Astrocyte of the spinal cord (primary cell): Measurements from ENCODE around the gene ADAMTS2.

Experiments
- DNase-seq: peaks from one replicate; pipeline ENCODE4 v3.0.0; 2011; ENCODE audit warnings: low read depth, low spot score
- H3K4me3 ChIP-seq: 2 replicates; pipeline ENCODE4 v1.5.1; 2011; ENCODE audit warnings: low read depth, mild to moderate bottlenecking, low read length, moderate library complexity
- in situ Hi-C: cut with HindIII; loops from 2 replicates; pipeline ENCODE4 v1.10.0; 2017; ENCODE audit warnings: low sequenced_read_pairs
- TF ChIP-seq, protein P1 (sequence below): IDR thresholded peaks from 2 replicates; pipeline ENCODE4 v1.5.1; 2012; ENCODE audit warnings: low read depth, mild to moderate bottlenecking, low read length, inconsistent platforms

Gene ADAMTS2

DNA sequence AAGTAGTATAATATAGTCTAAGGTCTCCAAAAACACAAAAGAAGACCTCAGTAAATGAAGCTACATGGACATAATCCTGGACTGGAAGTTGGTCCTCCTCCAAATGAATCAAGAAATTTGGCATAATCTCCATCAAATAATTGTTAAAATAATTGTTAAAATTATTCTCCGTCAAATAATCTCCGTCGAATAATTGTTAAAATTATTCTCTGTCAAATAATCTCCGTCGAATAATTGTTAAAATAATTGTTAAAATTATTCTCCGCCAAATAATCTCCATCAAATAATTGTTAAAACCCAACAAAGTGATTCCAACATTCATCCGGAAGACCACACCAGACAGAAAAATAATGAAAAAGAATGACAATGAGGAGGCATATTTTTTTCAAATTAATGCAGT, 130.6 kb downstream of the ADAMTS2 start:
- no peak for DNase-seq
- H3K4me3 ChIP-seq, result no peak overlapping the region
- TF ChIP-seq, protein P1, sequence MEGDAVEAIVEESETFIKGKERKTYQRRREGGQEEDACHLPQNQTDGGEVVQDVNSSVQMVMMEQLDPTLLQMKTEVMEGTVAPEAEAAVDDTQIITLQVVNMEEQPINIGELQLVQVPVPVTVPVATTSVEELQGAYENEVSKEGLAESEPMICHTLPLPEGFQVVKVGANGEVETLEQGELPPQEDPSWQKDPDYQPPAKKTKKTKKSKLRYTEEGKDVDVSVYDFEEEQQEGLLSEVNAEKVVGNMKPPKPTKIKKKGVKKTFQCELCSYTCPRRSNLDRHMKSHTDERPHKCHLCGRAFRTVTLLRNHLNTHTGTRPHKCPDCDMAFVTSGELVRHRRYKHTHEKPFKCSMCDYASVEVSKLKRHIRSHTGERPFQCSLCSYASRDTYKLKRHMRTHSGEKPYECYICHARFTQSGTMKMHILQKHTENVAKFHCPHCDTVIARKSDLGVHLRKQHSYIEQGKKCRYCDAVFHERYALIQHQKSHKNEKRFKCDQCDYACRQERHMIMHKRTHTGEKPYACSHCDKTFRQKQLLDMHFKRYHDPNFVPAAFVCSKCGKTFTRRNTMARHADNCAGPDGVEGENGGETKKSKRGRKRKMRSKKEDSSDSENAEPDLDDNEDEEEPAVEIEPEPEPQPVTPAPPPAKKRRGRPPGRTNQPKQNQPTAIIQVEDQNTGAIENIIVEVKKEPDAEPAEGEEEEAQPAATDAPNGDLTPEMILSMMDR, result no peak
- in situ Hi-C loops, result no loop called here

DNA sequence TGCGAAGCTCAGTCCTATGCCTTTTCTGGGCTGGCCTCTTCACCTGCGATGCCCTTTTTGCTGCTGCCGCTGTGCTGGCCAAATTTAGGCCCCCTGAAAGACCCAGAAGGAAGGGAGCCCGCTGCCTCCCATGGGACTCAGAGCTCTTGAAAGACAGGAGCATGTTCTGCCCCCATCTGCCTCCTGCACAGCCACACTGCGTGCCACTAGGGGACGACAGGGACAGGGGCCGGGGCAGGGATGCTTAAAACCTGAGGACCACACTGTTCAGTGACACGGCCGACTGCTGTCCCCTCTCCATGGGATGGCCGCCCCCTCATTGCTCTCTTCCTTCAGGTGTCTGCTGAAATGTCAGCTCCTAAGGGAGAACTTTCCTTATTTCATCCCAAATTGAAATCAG, 132.4 kb downstream of the ADAMTS2 start:
- in situ Hi-C loops, result no loop called here
- no peak for DNase-seq
- TF ChIP-seq, protein P1, result peak; percentile 38
- no peak overlapping the region for H3K4me3 ChIP-seq

DNA sequence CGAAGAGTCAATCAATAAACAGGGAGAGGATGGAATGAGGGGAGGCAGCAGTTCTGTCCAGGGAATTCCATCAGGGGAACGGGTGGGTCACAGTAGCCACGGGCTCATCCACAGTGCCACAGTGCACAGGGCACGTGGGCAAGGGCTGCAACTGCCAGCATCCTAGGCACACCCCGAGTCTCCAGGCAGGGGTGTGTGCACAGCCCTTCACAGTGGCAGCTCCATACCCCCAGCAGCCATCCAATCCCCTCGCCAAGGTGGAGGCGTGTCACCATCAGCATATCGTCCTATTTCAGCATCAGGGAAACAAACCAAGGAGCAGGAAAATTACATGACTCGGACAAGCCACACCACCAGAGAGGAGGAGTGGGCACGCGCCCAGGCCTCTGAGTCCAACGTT, 133.6 kb downstream of the ADAMTS2 start:
- in situ Hi-C loops, result no loop called here
- TF ChIP-seq, protein P1, result no peak
- no peak overlapping the region for H3K4me3 ChIP-seq
- DNase-seq, result no peak

DNA sequence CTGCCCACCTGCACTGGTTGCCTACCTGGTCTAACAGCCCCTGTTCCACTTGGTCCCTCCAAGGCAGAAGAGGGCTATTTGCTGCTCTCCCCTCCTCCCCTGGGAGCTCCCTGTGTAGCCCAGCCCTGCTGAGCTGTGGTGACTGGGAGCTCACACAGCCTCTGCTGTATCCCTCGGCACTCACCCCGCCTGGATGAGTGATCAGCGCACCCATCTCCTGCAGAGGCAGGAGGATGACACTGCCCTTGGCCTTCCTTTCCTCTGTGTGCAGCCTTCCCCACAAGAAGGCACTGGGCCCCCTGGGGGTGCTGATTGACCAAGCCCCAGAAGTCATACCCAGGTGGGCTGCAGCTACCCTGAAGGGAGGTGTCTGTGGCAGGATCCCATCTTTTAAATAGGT, 134.2 kb downstream of the ADAMTS2 start:
- TF ChIP-seq, protein P1, result no peak
- H3K4me3 ChIP-seq, result no peak overlapping the region
- in situ Hi-C loops, result no loop called here
- no peak for DNase-seq

DNA sequence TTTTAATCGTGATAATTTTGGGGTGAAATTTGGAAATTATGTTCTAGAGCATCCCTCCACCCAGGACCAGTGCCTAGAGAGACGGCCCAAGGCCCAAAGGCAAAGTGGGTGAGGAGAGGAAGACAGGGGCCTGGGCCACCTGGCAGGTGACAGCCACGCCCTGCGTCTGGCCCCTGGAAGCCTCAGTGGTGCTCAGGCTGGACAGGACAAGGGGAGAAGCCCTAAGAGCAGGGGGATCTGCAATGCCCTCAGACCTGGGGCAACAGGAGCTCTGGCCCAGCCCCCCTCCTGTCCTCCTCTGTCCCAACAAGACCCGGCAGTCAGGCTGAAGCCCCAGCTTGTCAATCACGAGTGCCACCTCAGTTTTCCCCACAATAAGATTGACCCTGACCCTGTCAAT, 134.8 kb downstream of the ADAMTS2 start:
- in situ Hi-C loops, result no loop called here
- no peak for DNase-seq
- no peak overlapping the region for H3K4me3 ChIP-seq
- TF ChIP-seq, protein P1, result no peak

DNA sequence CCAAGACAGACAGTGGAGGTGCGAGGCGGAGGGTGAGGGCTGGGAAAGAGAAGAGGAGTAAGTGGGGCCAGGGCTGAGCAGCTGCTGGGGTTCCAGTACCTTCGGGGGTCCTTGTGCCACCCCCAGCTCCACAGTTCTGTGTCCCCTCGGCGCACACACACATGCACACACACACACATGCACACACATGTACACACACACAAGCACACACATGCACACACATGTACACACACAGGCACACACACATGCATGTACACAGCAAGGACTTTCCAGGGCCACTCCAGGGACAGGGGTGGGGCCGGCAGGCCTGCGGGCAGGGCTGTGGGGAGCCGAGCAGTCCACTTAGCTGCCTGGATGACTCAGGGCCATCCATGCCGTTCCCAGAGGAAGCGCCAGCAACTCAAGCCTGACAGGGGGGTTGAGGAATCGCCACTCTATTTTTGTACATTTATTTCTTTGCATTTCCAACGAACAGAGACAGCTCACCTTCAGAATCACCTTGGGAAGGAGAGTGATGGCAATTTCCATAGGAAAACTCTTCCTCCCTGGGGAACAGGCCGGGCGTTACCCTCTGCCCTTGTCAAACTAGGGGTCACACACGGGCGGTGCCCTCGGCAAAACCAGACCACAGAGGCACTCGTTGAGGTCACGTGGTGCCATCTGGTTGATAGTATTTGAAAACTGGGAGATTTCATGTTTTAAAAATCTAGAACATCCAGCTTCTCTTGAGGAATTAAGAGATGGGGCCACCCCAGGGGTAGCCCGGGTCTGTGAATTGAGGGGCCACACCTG, 135.7 kb downstream of the ADAMTS2 start:
- H3K4me3 ChIP-seq, result no peak overlapping the region
- peak; percentile 43 for DNase-seq
- in situ Hi-C loops, result no loop called here
- TF ChIP-seq, protein P1, result no peak
